PFSK-1 (cell line): ENCODE results near the gene DLEU7.

ENCODE experiments used
- REST ChIP-seq, 2 experiments: IDR thresholded peaks; 2 replicates each; pipeline versions ENCODE4 v1.6.1 to v1.8.0; 2011 to 2012; ENCODE audit warnings: low read depth in 2 of 2, low read length in 2 of 2, control low read depth in 1 of 2, inconsistent platforms in 1 of 2, mild to moderate bottlenecking in 1 of 2, moderate library complexity in 1 of 2; ENCODE audit not compliant: insufficient read depth in 1 of 2
- SIN3A ChIP-seq: IDR thresholded peaks from 2 replicates; pipeline ENCODE4 v1.6.1; 2012; ENCODE audit warnings: mild to moderate bottlenecking, low read length, moderate library complexity, borderline replicate concordance; ENCODE audit not compliant: insufficient read depth

- TF ChIP-seq SIN3A: no peak
- TF ChIP-seq REST (IDR thresholded peaks at IDR 0.05; ENCODE audit: insufficient read depth in 1 of 2, low read depth in 2 of 2, low read length in 2 of 2): no peak
These were observed 44.9 kb upstream of the DLEU7 start for GRCh38 chr13:50888362-50888761.
